Measurements from ENCODE around the gene SP100. TPM values are rescaled to one million over a fixed set of nuclear protein-coding genes. Genes with fewer than 3 reads are reported as not detected.

Gene SP100
- total and polyA plus RNA-seq, 3 donors from 2014 or later = 15.2 to 43.7 (median 26.8) TPM

DNA sequence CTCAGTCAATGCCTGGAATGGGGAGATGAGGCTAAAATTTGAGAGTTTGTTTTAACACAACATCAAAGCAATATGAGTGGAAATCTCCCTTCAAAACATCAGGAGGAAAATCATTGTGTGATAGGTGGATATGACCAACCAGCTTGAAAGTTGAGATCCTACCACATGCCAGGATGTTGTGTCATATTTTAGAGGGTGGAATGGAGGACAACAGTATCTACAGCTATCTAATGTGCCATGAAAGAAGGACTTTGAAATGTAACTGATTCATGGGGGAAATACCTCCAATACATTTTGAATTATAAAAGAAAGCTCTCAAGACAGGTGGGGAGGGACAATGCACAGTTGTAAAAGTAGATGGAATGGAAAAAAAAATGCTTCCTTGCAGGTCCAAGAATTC, 87.8 kb downstream of the SP100 start:
- Histone ChIP-seq H3K9me3 (no peaks in the 10 kb centered on the region), H3K27me3 (no peaks in the 10 kb centered on the region), H3K4me3 (no peak overlapping the region), H3K27ac (no peak overlapping the region), H3K36me3 (ENCODE audit: low read depth, missing control alignments) (no peaks in the 10 kb centered on the region), H3K4me1 (no peaks in the 10 kb centered on the region)
- no peak for DNase-seq
- TF ChIP-seq, protein P1, sequence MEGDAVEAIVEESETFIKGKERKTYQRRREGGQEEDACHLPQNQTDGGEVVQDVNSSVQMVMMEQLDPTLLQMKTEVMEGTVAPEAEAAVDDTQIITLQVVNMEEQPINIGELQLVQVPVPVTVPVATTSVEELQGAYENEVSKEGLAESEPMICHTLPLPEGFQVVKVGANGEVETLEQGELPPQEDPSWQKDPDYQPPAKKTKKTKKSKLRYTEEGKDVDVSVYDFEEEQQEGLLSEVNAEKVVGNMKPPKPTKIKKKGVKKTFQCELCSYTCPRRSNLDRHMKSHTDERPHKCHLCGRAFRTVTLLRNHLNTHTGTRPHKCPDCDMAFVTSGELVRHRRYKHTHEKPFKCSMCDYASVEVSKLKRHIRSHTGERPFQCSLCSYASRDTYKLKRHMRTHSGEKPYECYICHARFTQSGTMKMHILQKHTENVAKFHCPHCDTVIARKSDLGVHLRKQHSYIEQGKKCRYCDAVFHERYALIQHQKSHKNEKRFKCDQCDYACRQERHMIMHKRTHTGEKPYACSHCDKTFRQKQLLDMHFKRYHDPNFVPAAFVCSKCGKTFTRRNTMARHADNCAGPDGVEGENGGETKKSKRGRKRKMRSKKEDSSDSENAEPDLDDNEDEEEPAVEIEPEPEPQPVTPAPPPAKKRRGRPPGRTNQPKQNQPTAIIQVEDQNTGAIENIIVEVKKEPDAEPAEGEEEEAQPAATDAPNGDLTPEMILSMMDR (IDR thresholded peaks at IDR 0.05) = no peak
- no peak for TF ChIP-seq POLR2A (IDR thresholded peaks at IDR 0.05)
- intact Hi-C loops (cut with DNase I; ENCODE audit: low total_unique reads) = no loop called here

DNA sequence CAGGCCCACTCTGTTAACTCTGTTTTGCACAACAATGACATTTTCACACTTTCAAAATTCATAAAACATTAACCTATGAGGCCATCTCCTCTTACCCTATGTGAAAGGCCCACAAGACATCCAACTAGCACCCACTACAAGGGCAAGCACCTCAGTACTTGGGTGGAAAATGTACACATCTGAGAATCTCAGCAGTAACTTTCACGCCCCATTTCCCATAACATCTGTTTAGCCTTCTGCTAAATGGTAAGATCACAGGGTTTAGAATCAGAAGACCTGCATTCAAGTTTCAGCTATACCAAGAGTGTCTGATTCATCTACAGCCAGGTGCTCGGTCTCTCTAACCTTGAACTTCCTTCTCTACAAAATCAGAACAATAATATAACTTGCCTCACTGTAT, 89.2 kb downstream of the SP100 start:
- intact Hi-C loops (cut with DNase I; ENCODE audit: low total_unique reads) = no loop called here
- TF ChIP-seq POLR2A (IDR thresholded peaks at IDR 0.05) = no peak
- TF ChIP-seq, protein P1 (IDR thresholded peaks at IDR 0.05) = no peak
- 82 to 97% methylated on average over 2 of the region's 2 CpGs for WGBS, 2 donors
- DNase-seq = no peak
- H3K4me3 ChIP-seq = no peak overlapping the region
- no peaks in the 10 kb centered on the region for H3K27me3 ChIP-seq
- H3K4me1 ChIP-seq = no peaks in the 10 kb centered on the region
- no peaks in the 10 kb centered on the region for H3K9me3 ChIP-seq
- H3K27ac ChIP-seq = no peak overlapping the region
- H3K36me3 ChIP-seq (ENCODE audit: low read depth, missing control alignments) = no peaks in the 10 kb centered on the region

GRCh38 chr2:230512955-230513748, 97.2 kb downstream of the SP100 start:
- intact Hi-C loops (cut with DNase I; ENCODE audit: low total_unique reads) = no loop called here
- Histone ChIP-seq H3K27me3 (no peaks in the 10 kb centered on the region), H3K4me3 (no peak overlapping the region), H3K9me3 (no peaks in the 10 kb centered on the region), H3K4me1 (peaks cover 5% of the 10 kb centered on the region), H3K27ac (peak overlapping the region in 1 of 2 donors; percentile 50), H3K36me3 (ENCODE audit: low read depth, missing control alignments) (no peaks in the 10 kb centered on the region)
- TF ChIP-seq POLR2A (IDR thresholded peaks at IDR 0.05) = no peak
- TF ChIP-seq, protein P1 (IDR thresholded peaks at IDR 0.05) = no peak
- 48 to 53% methylated on average over 4 of the region's 4 CpGs for WGBS, 2 donors
- peak; percentile 68 for DNase-seq

DNA sequence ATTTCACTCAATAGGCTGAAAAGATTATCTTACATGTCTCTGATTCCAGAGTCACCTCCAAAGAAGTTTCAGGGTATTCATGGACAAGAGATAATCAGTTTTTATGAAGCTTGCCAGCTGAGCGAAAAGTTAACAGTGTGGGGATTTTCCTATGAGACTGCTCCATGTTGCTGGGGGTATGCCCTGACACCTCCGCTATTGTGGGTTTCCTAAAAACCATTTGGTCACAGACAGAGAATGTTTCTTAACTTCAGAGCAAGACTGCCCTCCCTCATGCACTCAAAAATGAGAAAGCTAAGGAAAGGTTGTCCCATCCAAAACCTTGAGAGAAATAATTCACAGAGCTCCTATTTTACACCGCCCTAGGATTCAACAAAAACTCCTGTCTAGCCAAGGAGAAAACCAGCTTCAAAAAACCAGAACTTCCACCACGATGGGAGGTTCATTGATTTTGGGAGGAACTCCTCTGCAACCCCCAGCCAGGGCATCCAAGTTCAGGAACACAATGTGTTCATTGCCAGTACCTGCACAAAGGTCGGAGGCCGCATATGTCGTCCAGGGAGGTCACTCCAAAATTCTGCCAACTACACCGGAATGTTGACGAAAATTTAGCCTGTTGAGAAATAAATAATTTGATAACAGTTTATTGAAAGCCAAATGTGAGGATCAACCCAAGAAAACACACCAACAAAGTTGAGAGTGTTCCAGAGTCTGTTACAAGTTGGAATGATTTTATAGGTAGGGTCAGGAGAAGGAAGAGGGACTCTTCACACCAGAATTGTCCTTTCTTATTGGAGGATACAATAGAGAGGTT, 104.3 kb downstream of the SP100 start:
- Histone ChIP-seq H3K4me1 (no peaks in the 10 kb centered on the region), H3K9me3 (no peaks in the 10 kb centered on the region), H3K27me3 (no peaks in the 10 kb centered on the region), H3K36me3 (ENCODE audit: low read depth, missing control alignments) (no peaks in the 10 kb centered on the region), H3K27ac (no peak overlapping the region), H3K4me3 (no peak overlapping the region)
- intact Hi-C loops (cut with DNase I; ENCODE audit: low total_unique reads) = no loop called here
- TF ChIP-seq POLR2A (IDR thresholded peaks at IDR 0.05) = no peak
- TF ChIP-seq, protein P1 (IDR thresholded peaks at IDR 0.05) = no peak
- DNase-seq = no peak
- 74 to 79% methylated on average over 9 of the region's 9 CpGs for WGBS, 2 donors

Data from testis (tissue), 3 donors.